Mammary epithelial cell (primary cell): ENCODE measurements around the gene ANKRD33B.

Experiments used
- EZH2 ChIP-seq: IDR thresholded peaks from 2 replicates; pipeline ENCODE4 v1.6.1; 2012; ENCODE audit warnings: low read length, inconsistent platforms, borderline replicate concordance
- TF ChIP-seq, protein P1 (sequence below), 2 donors: IDR thresholded peaks in 1 of 2; conservative IDR thresholded peaks in 1 of 2; 2 replicates each; pipeline ENCODE4 v1.5.1; 2011 to 2012; ENCODE audit warnings: inconsistent platforms in 2 of 2, low read length in 2 of 2, mild to moderate bottlenecking in 2 of 2, control low read depth in 1 of 2, low read depth in 1 of 2; ENCODE audit not compliant: insufficient read depth in 1 of 2; ENCODE audit errors: extremely low read depth in 1 of 2

DNA sequence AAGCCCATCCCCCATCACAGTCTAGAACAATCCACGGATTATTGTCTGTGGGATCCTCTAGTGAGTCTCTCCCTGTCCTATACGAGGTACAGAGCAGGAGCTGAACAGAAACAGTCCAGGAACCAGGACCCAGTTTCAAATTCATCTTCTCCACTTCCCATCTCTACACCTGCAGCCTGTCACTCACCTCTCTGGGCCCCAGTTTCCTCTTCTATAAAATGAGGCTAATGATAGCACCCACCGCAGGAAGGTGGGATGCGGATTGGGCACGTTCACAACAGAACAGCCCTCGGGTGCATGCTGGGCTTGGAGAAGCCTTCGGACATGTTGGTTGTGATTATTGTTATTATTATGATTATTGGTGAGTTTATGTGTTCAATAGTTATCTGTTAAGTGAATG, 78.5 kb downstream of the ANKRD33B start:
- TF ChIP-seq, protein P1, sequence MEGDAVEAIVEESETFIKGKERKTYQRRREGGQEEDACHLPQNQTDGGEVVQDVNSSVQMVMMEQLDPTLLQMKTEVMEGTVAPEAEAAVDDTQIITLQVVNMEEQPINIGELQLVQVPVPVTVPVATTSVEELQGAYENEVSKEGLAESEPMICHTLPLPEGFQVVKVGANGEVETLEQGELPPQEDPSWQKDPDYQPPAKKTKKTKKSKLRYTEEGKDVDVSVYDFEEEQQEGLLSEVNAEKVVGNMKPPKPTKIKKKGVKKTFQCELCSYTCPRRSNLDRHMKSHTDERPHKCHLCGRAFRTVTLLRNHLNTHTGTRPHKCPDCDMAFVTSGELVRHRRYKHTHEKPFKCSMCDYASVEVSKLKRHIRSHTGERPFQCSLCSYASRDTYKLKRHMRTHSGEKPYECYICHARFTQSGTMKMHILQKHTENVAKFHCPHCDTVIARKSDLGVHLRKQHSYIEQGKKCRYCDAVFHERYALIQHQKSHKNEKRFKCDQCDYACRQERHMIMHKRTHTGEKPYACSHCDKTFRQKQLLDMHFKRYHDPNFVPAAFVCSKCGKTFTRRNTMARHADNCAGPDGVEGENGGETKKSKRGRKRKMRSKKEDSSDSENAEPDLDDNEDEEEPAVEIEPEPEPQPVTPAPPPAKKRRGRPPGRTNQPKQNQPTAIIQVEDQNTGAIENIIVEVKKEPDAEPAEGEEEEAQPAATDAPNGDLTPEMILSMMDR (conservative IDR thresholded peaks at IDR 0.05 in 1 of 2, IDR thresholded peaks at IDR 0.05 in 1 of 2; ENCODE audit: extremely low read depth in 1 of 2, insufficient read depth in 1 of 2, low read depth in 1 of 2, low read length in 2 of 2): no peak
- no peak for TF ChIP-seq EZH2
